ENCODE measurements around the gene GSTA2.

DNA sequence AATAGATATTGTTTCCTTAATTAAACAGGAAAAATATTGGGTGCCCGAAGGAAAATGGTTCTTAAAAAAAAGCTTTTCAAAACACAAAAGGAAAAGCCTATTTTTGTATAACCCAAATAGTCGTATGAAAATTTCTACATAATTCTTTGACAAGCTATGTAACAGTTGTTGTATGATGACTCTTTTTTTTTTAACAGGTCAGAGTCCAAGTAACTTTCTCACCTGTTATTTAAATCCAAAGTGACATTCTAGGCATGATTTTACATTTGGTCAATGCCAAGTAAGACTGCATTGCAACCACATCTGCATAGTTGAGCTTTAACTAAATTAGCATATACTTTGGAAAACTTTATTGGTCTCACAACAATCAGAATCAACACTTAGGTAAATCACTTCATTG lies 24.1 kb downstream of the GSTA2 start:
- TF ChIP-seq, protein P1, sequence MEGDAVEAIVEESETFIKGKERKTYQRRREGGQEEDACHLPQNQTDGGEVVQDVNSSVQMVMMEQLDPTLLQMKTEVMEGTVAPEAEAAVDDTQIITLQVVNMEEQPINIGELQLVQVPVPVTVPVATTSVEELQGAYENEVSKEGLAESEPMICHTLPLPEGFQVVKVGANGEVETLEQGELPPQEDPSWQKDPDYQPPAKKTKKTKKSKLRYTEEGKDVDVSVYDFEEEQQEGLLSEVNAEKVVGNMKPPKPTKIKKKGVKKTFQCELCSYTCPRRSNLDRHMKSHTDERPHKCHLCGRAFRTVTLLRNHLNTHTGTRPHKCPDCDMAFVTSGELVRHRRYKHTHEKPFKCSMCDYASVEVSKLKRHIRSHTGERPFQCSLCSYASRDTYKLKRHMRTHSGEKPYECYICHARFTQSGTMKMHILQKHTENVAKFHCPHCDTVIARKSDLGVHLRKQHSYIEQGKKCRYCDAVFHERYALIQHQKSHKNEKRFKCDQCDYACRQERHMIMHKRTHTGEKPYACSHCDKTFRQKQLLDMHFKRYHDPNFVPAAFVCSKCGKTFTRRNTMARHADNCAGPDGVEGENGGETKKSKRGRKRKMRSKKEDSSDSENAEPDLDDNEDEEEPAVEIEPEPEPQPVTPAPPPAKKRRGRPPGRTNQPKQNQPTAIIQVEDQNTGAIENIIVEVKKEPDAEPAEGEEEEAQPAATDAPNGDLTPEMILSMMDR (IDR thresholded peaks at IDR 0.05): no peak
- no peak for TF ChIP-seq POLR2A (IDR thresholded peaks at IDR 0.05)

Data from adrenal gland (tissue), 5 donors.